Neural cell (in vitro differentiated cells): Measurements from ENCODE around the gene MARCHF11. TPM values are rescaled to one million over a fixed set of nuclear protein-coding genes. Genes with fewer than 3 reads are reported as not detected.

ENCODE experiments used
- H2AFZ ChIP-seq: fragments of 200-600, 300-800 bp; sonication (generic), shearing (Covaris generic); 2 replicates; pipeline ENCODE4 v1.6.0; 2014; ENCODE audit warnings: low read depth, mild to moderate bottlenecking, antibody characterized with exemption, low read length, moderate library complexity
- H3F3A ChIP-seq: fragments of 200-600 bp; shearing (Covaris generic); 2 replicates; pipeline ENCODE4 v1.6.1; 2016; ENCODE audit warnings: mild to moderate bottlenecking, moderate library complexity, mixed read lengths, antibody characterized with exemption, low read length; ENCODE audit not compliant: insufficient read depth, poor library complexity, severe bottlenecking
- H3K27ac ChIP-seq: fragments of 200-600, 300-800 bp; sonication (generic), shearing (Covaris generic); 2 replicates; pipeline ENCODE4 v1.5.1; 2014; ENCODE audit warnings: mild to moderate bottlenecking, low read length, moderate library complexity
- H3K27me3 ChIP-seq: fragments of 300-800, 200-600 bp; sonication (generic), shearing (Covaris generic); 2 replicates; pipeline ENCODE4 v1.6.0; 2014; ENCODE audit warnings: mild to moderate bottlenecking, low read depth, low read length, moderate library complexity; ENCODE audit not compliant: insufficient read depth
- H3K36me3 ChIP-seq: fragments of 300-800, 200-600 bp; sonication (generic), shearing (Covaris generic); 2 replicates; pipeline ENCODE4 v1.5.1; 2014; ENCODE audit warnings: mild to moderate bottlenecking, antibody characterized with exemption, low read length, moderate library complexity; ENCODE audit not compliant: insufficient read depth
- H3K4me2 ChIP-seq: fragments of 300-800, 200-600 bp; sonication (generic), shearing (Covaris generic); 2 replicates; pipeline ENCODE4 v1.6.0; 2014; ENCODE audit warnings: mild to moderate bottlenecking, low read length
- H3K4me3 ChIP-seq: fragments of 300-800, 200-600 bp; sonication (generic), shearing (Covaris generic); 2 replicates; pipeline ENCODE4 v1.5.1; 2014; ENCODE audit warnings: mild to moderate bottlenecking, low read length, moderate library complexity
- H3K79me2 ChIP-seq: fragments of 200-600 bp; shearing (Covaris generic); replicated peaks from 2 replicates; pipeline ENCODE4 v1.6.0; 2014; ENCODE audit warnings: mild to moderate bottlenecking, low read length, moderate library complexity; ENCODE audit not compliant: insufficient read depth
- H3K9ac ChIP-seq: fragments of 300-800, 200-600 bp; sonication (generic), shearing (Covaris generic); 2 replicates; pipeline ENCODE4 v1.6.1; 2016; ENCODE audit warnings: mild to moderate bottlenecking, low read length, mixed read lengths
- H3K9me2 ChIP-seq: fragments of 200-600 bp; shearing (Covaris generic); 2 replicates; pipeline ENCODE4 v1.6.1; 2016; ENCODE audit warnings: mild to moderate bottlenecking, low read length, mixed read lengths; ENCODE audit not compliant: insufficient read depth
- H3K9me3 ChIP-seq: fragments of 200-600, 300-800 bp; sonication (generic), shearing (Covaris generic); 2 replicates; pipeline ENCODE4 v1.6.1; 2016; ENCODE audit warnings: mild to moderate bottlenecking, mixed run types, low read length, moderate library complexity, mixed read lengths
- H4K20me1 ChIP-seq: fragments of 200-600 bp; shearing (Covaris generic); 2 replicates; pipeline ENCODE4 v1.6.1; 2016; ENCODE audit warnings: mild to moderate bottlenecking, mixed run types; ENCODE audit not compliant: insufficient read depth
- CTCF ChIP-seq: fragments of 450-650 bp; IDR thresholded peaks from 2 replicates; pipeline ENCODE4 v1.5.1; 2014; ENCODE audit warnings: antibody characterized with exemption, mild to moderate bottlenecking, moderate library complexity; ENCODE audit not compliant: poor library complexity, severe bottlenecking
- EP300 ChIP-seq: fragments of 450-650 bp; conservative IDR thresholded peaks from 2 replicates; pipeline ENCODE4 v1.6.1; 2014; ENCODE audit warnings: antibody characterized with exemption, mild to moderate bottlenecking, moderate library complexity; ENCODE audit not compliant: poor library complexity, severe bottlenecking
- EZH2 ChIP-seq: fragments of 200-600, 300-800 bp; shearing (Covaris generic), sonication (generic); IDR thresholded peaks from 2 replicates; pipeline ENCODE4 v1.6.1; 2014; ENCODE audit warnings: antibody characterized with exemption, low read length, borderline replicate concordance, mild to moderate bottlenecking; ENCODE audit not compliant: insufficient read depth, poor library complexity, severe bottlenecking
- MXI1 ChIP-seq: fragments of 450-650 bp; conservative IDR thresholded peaks from 2 replicates; pipeline ENCODE4 v1.6.1; 2014; ENCODE audit warnings: antibody characterized with exemption, mild to moderate bottlenecking; ENCODE audit not compliant: poor library complexity, severe bottlenecking
- POLR2AphosphoS5 ChIP-seq: IDR thresholded peaks from 2 replicates; pipeline ENCODE4 v1.6.1; 2012
- REST ChIP-seq: IDR thresholded peaks from 2 replicates; pipeline ENCODE4 v1.6.1; 2012; ENCODE audit warnings: borderline replicate concordance
- SMC3 ChIP-seq: fragments of 450-650 bp; conservative IDR thresholded peaks from 2 replicates; pipeline ENCODE4 v1.6.1; 2014; ENCODE audit warnings: antibody characterized with exemption, mild to moderate bottlenecking, moderate library complexity; ENCODE audit not compliant: poor library complexity
- polyA minus RNA-seq: library from RNA; depleted of rRNA, polyadenylated mRNA; stranded (reverse); fragments of >200 nt; gene quantifications from 2 replicates; pipeline ENCODE4 v1.2.3, GENCODE V29; 2014
- polyA plus RNA-seq: library from polyadenylated mRNA; depleted of rRNA; stranded (reverse); fragments of >200 nt; gene quantifications from 2 replicates; pipeline ENCODE4 v1.2.3, GENCODE V29; 2014

The MARCHF11 gene
- polyA plus RNA-seq (6.1 TPM in 2 replicates), polyA minus RNA-seq (3.7 and 6.0 TPM in 2 replicates)

GRCh38 chr5:16179511-16179935, at the start of gene MARCHF11:
Gene MARCHF11, minus strand, starts transcription at chr5:16179791. Its CDS starts 216 bp downstream, at chr5:16179575.
- H3K4me3 ChIP-seq: peak within 1 kb of the TSS; percentile 77
- H3K27me3 ChIP-seq: peaks cover 62% of the 10 kb centered on the region
- TF ChIP-seq EP300: no peak
- peak; percentile 2 for TF ChIP-seq MXI1
- TF ChIP-seq REST: no peak
- no peak for TF ChIP-seq POLR2AphosphoS5
- TF ChIP-seq EZH2: no peak
- no peak for TF ChIP-seq CTCF
- H2AFZ ChIP-seq: no peak within 1 kb of the TSS
- H3K4me2 ChIP-seq: peak within 1 kb of the TSS; percentile 66
- peak within 1 kb of the TSS; percentile 59 for H3K9ac ChIP-seq
- no peaks in the 10 kb centered on the region for H4K20me1 ChIP-seq
- no peaks in the 10 kb centered on the region for H3K9me3 ChIP-seq
- no peaks in the 10 kb centered on the region for H3K9me2 ChIP-seq
- H3K79me2 ChIP-seq: no peaks in the 10 kb centered on the region
- H3F3A ChIP-seq: peaks cover 5% of the 10 kb centered on the region
- no peaks in the 10 kb centered on the region for H3K36me3 ChIP-seq
- no peak within 1 kb of the TSS for H3K27ac ChIP-seq

- Histone ChIP-seq H4K20me1 (no peaks in the 10 kb centered on the region), H3K36me3 (no peaks in the 10 kb centered on the region), H3K27ac (no peak overlapping the region), H3K4me2 (no peak overlapping the region), H3K9ac (no peak overlapping the region), H3F3A (no peaks in the 10 kb centered on the region), H3K4me3 (no peak overlapping the region), H3K9me3 (no peaks in the 10 kb centered on the region), H3K27me3 (no peaks in the 10 kb centered on the region), H3K9me2 (no peaks in the 10 kb centered on the region), H3K79me2 (no peaks in the 10 kb centered on the region), H2AFZ (no peak overlapping the region)
- no peak for TF ChIP-seq REST
- TF ChIP-seq EZH2: no peak
- no peak for TF ChIP-seq SMC3
- TF ChIP-seq CTCF: no peak
- TF ChIP-seq EP300: no peak
These were observed 46.3 kb upstream of the MARCHF11 start for GRCh38 chr5:16225927-16226326.
